Measurements from ENCODE around the gene RAB23. TPM values are rescaled to one million over a fixed set of nuclear protein-coding genes. Genes with fewer than 3 reads are reported as not detected.

Gene RAB23
- total and polyA plus RNA-seq, 2 of the 8 experiments (the other 6 are each of a cell fraction or from before 2014, with no cell fraction given): 6.5 to 17.2 TPM

GRCh38 chr6:57268294-57268640 is 46.2 kb upstream of the RAB23 start:
- no peak for FAIRE-seq
- H3K9ac ChIP-seq (replicated peaks in 1 of 4; ENCODE audit: extremely low read depth in 1 of 4, low read depth in 3 of 4, low read length in 3 of 4): no peak overlapping the region
- CTCF ChIA-PET (ENCODE audit: partially characterized antibody): interaction anchor here (1.0 to 3.3 kb wide), 8 partner anchors 8 to 71 kb away, joined by 3 to 30 read pairs (median 6); partner anchors contain the start of gene PRIM2
- no peak overlapping the region for H3K56ac ChIP-seq (replicated peaks; ENCODE audit: insufficient read length, low read depth, low read length)
- POLR2A ChIA-PET (ENCODE audit: partially characterized antibody): interaction anchor here (0.8 kb wide), 1 partner anchor 49 kb away, joined by 3 read pairs; the partner anchor contains the start of gene PRIM2
- H3K23me2 ChIP-seq (ENCODE audit: low read depth, low read length): no peaks in the 10 kb centered on the region
- no peaks in the 10 kb centered on the region for H3K79me1 ChIP-seq (ENCODE audit: low read depth, low read length)
- H2BK15ac ChIP-seq (ENCODE audit: low read length): no peak overlapping the region
- H2AK5ac ChIP-seq (ENCODE audit: low read depth, low read length): no peak overlapping the region
- no peaks in the 10 kb centered on the region for H3K36me3 ChIP-seq (ENCODE audit: control insufficient read depth in 2 of 4, insufficient read depth in 4 of 4, low read length in 3 of 4)
- no peak overlapping the region for H3K4me3 ChIP-seq (ENCODE audit: extremely low read depth in 1 of 4, insufficient read depth in 2 of 4, low read depth in 3 of 4, low read length in 4 of 4)
- no peak overlapping the region for H4K5ac ChIP-seq (ENCODE audit: insufficient read length, low read depth, low read length)
- no peak overlapping the region for H3K18ac ChIP-seq (ENCODE audit: extremely low read depth, low read length)
- no peak overlapping the region for H3K27ac ChIP-seq (ENCODE audit: low read depth, low read length)
- no peak for DNase-seq (ENCODE audit: low read depth in 1 of 2, low spot score in 2 of 2)
- no peak overlapping the region for H4K91ac ChIP-seq (replicated peaks; ENCODE audit: insufficient read length, low read length)
- no peak overlapping the region for H4K8ac ChIP-seq (ENCODE audit: extremely low read depth, insufficient read depth, low read length)
- H4K20me1 ChIP-seq (replicated peaks in 1 of 2; ENCODE audit: control insufficient read depth in 1 of 2, insufficient read depth in 2 of 2, low read length in 2 of 2): no peaks in the 10 kb centered on the region
- H3K27me3 ChIP-seq (replicated peaks in 1 of 4; ENCODE audit: control insufficient read depth in 3 of 4, extremely low read depth in 1 of 4, insufficient read depth in 3 of 4, low read length in 3 of 4): no peaks in the 10 kb centered on the region
- H3K23ac ChIP-seq (ENCODE audit: insufficient read length): no peak overlapping the region
- H2BK120ac ChIP-seq (replicated peaks; ENCODE audit: low read depth, low read length): no peak overlapping the region
- H2BK5ac ChIP-seq (ENCODE audit: low read depth, low read length): no peak overlapping the region
- no peak overlapping the region for H2AFZ ChIP-seq (ENCODE audit: low read length)
- no peaks in the 10 kb centered on the region for H3K4me1 ChIP-seq (replicated peaks in 1 of 4; ENCODE audit: control insufficient read depth in 3 of 4, insufficient read depth in 4 of 4, low read length in 3 of 4)
- H3K4ac ChIP-seq (replicated peaks; ENCODE audit: insufficient read length, low read depth, low read length): no peak overlapping the region
- H3K14ac ChIP-seq (ENCODE audit: insufficient read length): no peak overlapping the region
- H3K4me2 ChIP-seq (ENCODE audit: insufficient read depth in 1 of 2, low read depth in 2 of 2, low read length in 2 of 2): no peak overlapping the region
- H3K9me3 ChIP-seq (ENCODE audit: insufficient read depth in 2 of 2, low read depth in 1 of 2, low read length in 1 of 2): no peaks in the 10 kb centered on the region
- H3K79me2 ChIP-seq (ENCODE audit: control insufficient read depth in 1 of 2, insufficient read depth in 2 of 2, low read length in 2 of 2): no peaks in the 10 kb centered on the region
- H2BK20ac ChIP-seq (ENCODE audit: low read length): no peak overlapping the region
- no peak overlapping the region for H2BK12ac ChIP-seq (ENCODE audit: low read depth, low read length)
- TF ChIP-seq NRF1 (IDR thresholded peaks at IDR 0.05; ENCODE audit: low read depth, low read length) (no peak), CTCF (IDR thresholded peaks at IDR 0.05; ENCODE audit: control extremely low read depth in 1 of 3, insufficient read depth in 1 of 3, low read depth in 1 of 3, low read length in 3 of 3) (no peak), EGR1 (IDR thresholded peaks at IDR 0.05; ENCODE audit: borderline replicate concordance, low read depth, low read length) (no peak), RBBP5 (IDR thresholded peaks at IDR 0.05; ENCODE audit: borderline replicate concordance, low read depth, low read length) (no peak)
